ENCODE results near the gene CCDC146. TPM values are rescaled to one million over a fixed set of nuclear protein-coding genes. Genes with fewer than 3 reads are reported as not detected.
"Not testable (repeated sequence)": the region's sequence is repeated elsewhere in the genome, so short reads cannot be mapped to it uniquely, and the experiment has no call there.

CCDC146 gene
- total RNA-seq, 1 experiment from 2014 or later = 4.7 TPM

GRCh38 chr7:77080236-77080635, 42.2 kb upstream of the CCDC146 start:
- H3F3A ChIP-seq (ENCODE audit: low read length, unreplicated experiment); H3K79me2 ChIP-seq (ENCODE audit: low read length); H3K9me3 ChIP-seq (ENCODE audit: low read length); H4K20me1 ChIP-seq (ENCODE audit: low read length); DNase-seq; H3K36me3 ChIP-seq (ENCODE audit: low read depth, low read length); H3K4me3 ChIP-seq (ENCODE audit: low read length); H3K9me2 ChIP-seq (replicated peaks; ENCODE audit: low read length); POLR2A ChIA-PET (ENCODE audit: unreplicated experiment); H2AFZ ChIP-seq (ENCODE audit: low read length); CTCF ChIA-PET; H3K9ac ChIP-seq (ENCODE audit: low read length); BruUV-seq (replicated peaks); H3K27me3 ChIP-seq (ENCODE audit: low read length); intact Hi-C loops (cut with micrococcal nuclease): not testable (repeated sequence)
- Histone ChIP-seq H3K4me1 (ENCODE audit: insufficient read depth, low read length) (peaks cover 11% of the 10 kb centered on the region; the same call in 1 of the 2 replicates), H3K27ac (ENCODE audit: low read length) (peak overlapping the region; percentile 71), H3K4me2 (ENCODE audit: low read length) (peak overlapping the region; percentile 50; the same call in 1 of the 2 replicates)
- ATAC-seq = peak; percentile 89

- H3K4me1 ChIP-seq (ENCODE audit: insufficient read depth, low read length) = peaks cover 11% of the 10 kb centered on the region; the same call in 1 of the 2 replicates
- H3K4me3 ChIP-seq (ENCODE audit: low read length); BruUV-seq (replicated peaks); H3K27ac ChIP-seq (ENCODE audit: low read length); H3K9me2 ChIP-seq (replicated peaks; ENCODE audit: low read length); H3F3A ChIP-seq (ENCODE audit: low read length, unreplicated experiment); CTCF ChIA-PET; H3K4me2 ChIP-seq (ENCODE audit: low read length); H3K36me3 ChIP-seq (ENCODE audit: low read depth, low read length); intact Hi-C loops (cut with micrococcal nuclease); H3K9me3 ChIP-seq (ENCODE audit: low read length); H3K9ac ChIP-seq (ENCODE audit: low read length); H4K20me1 ChIP-seq (ENCODE audit: low read length); H2AFZ ChIP-seq (ENCODE audit: low read length); DNase-seq; POLR2A ChIA-PET (ENCODE audit: unreplicated experiment); ATAC-seq; H3K79me2 ChIP-seq (ENCODE audit: low read length); H3K27me3 ChIP-seq (ENCODE audit: low read length): not testable (repeated sequence)
Measured at GRCh38 chr7:77082192-77082591, 40.2 kb upstream of the CCDC146 start.

GRCh38 chr7:77092301-77092700, 30.1 kb upstream of the CCDC146 start:
- H3K9me2 ChIP-seq (replicated peaks; ENCODE audit: low read length); H3K4me1 ChIP-seq (ENCODE audit: insufficient read depth, low read length); H2AFZ ChIP-seq (ENCODE audit: low read length); BruUV-seq (replicated peaks); H3K4me3 ChIP-seq (ENCODE audit: low read length); H3K36me3 ChIP-seq (ENCODE audit: low read depth, low read length); H3K79me2 ChIP-seq (ENCODE audit: low read length); H3K9me3 ChIP-seq (ENCODE audit: low read length); intact Hi-C loops (cut with micrococcal nuclease); ATAC-seq; H4K20me1 ChIP-seq (ENCODE audit: low read length); H3K9ac ChIP-seq (ENCODE audit: low read length); DNase-seq; H3F3A ChIP-seq (ENCODE audit: low read length, unreplicated experiment); CTCF ChIA-PET; H3K4me2 ChIP-seq (ENCODE audit: low read length); H3K27ac ChIP-seq (ENCODE audit: low read length); POLR2A ChIA-PET (ENCODE audit: unreplicated experiment); H3K27me3 ChIP-seq (ENCODE audit: low read length): not testable (repeated sequence)

- intact Hi-C loops (cut with micrococcal nuclease); H3K27me3 ChIP-seq (ENCODE audit: low read length); H4K20me1 ChIP-seq (ENCODE audit: low read length); POLR2A ChIA-PET (ENCODE audit: unreplicated experiment); BruUV-seq (replicated peaks); H3K27ac ChIP-seq (ENCODE audit: low read length); H2AFZ ChIP-seq (ENCODE audit: low read length); H3K4me2 ChIP-seq (ENCODE audit: low read length); CTCF ChIA-PET; H3F3A ChIP-seq (ENCODE audit: low read length, unreplicated experiment); H3K4me1 ChIP-seq (ENCODE audit: insufficient read depth, low read length); ATAC-seq; H3K9me3 ChIP-seq (ENCODE audit: low read length); H3K4me3 ChIP-seq (ENCODE audit: low read length); H3K9me2 ChIP-seq (replicated peaks; ENCODE audit: low read length); H3K9ac ChIP-seq (ENCODE audit: low read length); DNase-seq; H3K36me3 ChIP-seq (ENCODE audit: low read depth, low read length); H3K79me2 ChIP-seq (ENCODE audit: low read length): not testable (repeated sequence)
Measured at GRCh38 chr7:77100501-77100900, 21.9 kb upstream of the CCDC146 start.

- H3K9me2 ChIP-seq (replicated peaks; ENCODE audit: low read length); H3K9me3 ChIP-seq (ENCODE audit: low read length); POLR2A ChIA-PET (ENCODE audit: unreplicated experiment); H2AFZ ChIP-seq (ENCODE audit: low read length); H3K27ac ChIP-seq (ENCODE audit: low read length); DNase-seq; H3K4me1 ChIP-seq (ENCODE audit: insufficient read depth, low read length); CTCF ChIA-PET; H3F3A ChIP-seq (ENCODE audit: low read length, unreplicated experiment); BruUV-seq (replicated peaks); H3K9ac ChIP-seq (ENCODE audit: low read length); H4K20me1 ChIP-seq (ENCODE audit: low read length); intact Hi-C loops (cut with micrococcal nuclease); ATAC-seq; H3K4me3 ChIP-seq (ENCODE audit: low read length); H3K27me3 ChIP-seq (ENCODE audit: low read length); H3K36me3 ChIP-seq (ENCODE audit: low read depth, low read length); H3K79me2 ChIP-seq (ENCODE audit: low read length); H3K4me2 ChIP-seq (ENCODE audit: low read length): not testable (repeated sequence)
Measured at GRCh38 chr7:77101187-77101586, 21.2 kb upstream of the CCDC146 start.

GRCh38 chr7:77102671-77103070, 19.7 kb upstream of the CCDC146 start:
- intact Hi-C loops (cut with micrococcal nuclease) = not testable (repeated sequence)

GRCh38 chr7:77105904-77106303, 16.5 kb upstream of the CCDC146 start:
- H3K9ac ChIP-seq (ENCODE audit: low read length); ATAC-seq; intact Hi-C loops (cut with micrococcal nuclease); H4K20me1 ChIP-seq (ENCODE audit: low read length); H3K4me2 ChIP-seq (ENCODE audit: low read length); H3K4me3 ChIP-seq (ENCODE audit: low read length); H3K36me3 ChIP-seq (ENCODE audit: low read depth, low read length); H3K4me1 ChIP-seq (ENCODE audit: insufficient read depth, low read length); H3K9me2 ChIP-seq (replicated peaks; ENCODE audit: low read length); BruUV-seq (replicated peaks); CTCF ChIA-PET; H3K27ac ChIP-seq (ENCODE audit: low read length); POLR2A ChIA-PET (ENCODE audit: unreplicated experiment); H3K9me3 ChIP-seq (ENCODE audit: low read length); H3K27me3 ChIP-seq (ENCODE audit: low read length); H3K79me2 ChIP-seq (ENCODE audit: low read length); H2AFZ ChIP-seq (ENCODE audit: low read length); H3F3A ChIP-seq (ENCODE audit: low read length, unreplicated experiment); DNase-seq: not testable (repeated sequence)

More at GRCh38 chr7:77102671-77103070, 19.7 kb upstream of the CCDC146 start:
- H3K9ac ChIP-seq (ENCODE audit: low read length); H2AFZ ChIP-seq (ENCODE audit: low read length); H3K36me3 ChIP-seq (ENCODE audit: low read depth, low read length); H3K27me3 ChIP-seq (ENCODE audit: low read length); H3K4me1 ChIP-seq (ENCODE audit: insufficient read depth, low read length); H3K79me2 ChIP-seq (ENCODE audit: low read length); H3K4me3 ChIP-seq (ENCODE audit: low read length); H3K9me2 ChIP-seq (replicated peaks; ENCODE audit: low read length); H3K4me2 ChIP-seq (ENCODE audit: low read length); DNase-seq; BruUV-seq (replicated peaks); CTCF ChIA-PET; POLR2A ChIA-PET (ENCODE audit: unreplicated experiment); ATAC-seq; H3F3A ChIP-seq (ENCODE audit: low read length, unreplicated experiment); H4K20me1 ChIP-seq (ENCODE audit: low read length); H3K27ac ChIP-seq (ENCODE audit: low read length); H3K9me3 ChIP-seq (ENCODE audit: low read length): not testable (repeated sequence)
